CD14-positive monocyte (primary cell): ENCODE results near the gene RAMAC. TPM values are rescaled to one million over a fixed set of nuclear protein-coding genes. Genes with fewer than 3 reads are reported as not detected.

Experiments used
- DNase-seq, 3 donors: peaks; one replicate each; pipeline ENCODE4 v3.0.0-alpha.2; 2011 to 2022
- H2AFZ ChIP-seq: 2 replicates; pipeline ENCODE4 v1.6.0; 2012; ENCODE audit warnings: mild to moderate bottlenecking, low read depth, low read length, inconsistent platforms; ENCODE audit not compliant: insufficient read depth, poor library complexity, severe bottlenecking
- H3K27ac ChIP-seq, 2 donors: 1 replicate in 1 of 2; 2 replicates in 1 of 2; pipeline ENCODE4 v1.5.1; 2012 to 2013; ENCODE audit warnings: low read length in 2 of 2, control low read depth in 1 of 2, inconsistent platforms in 1 of 2, low read depth in 1 of 2, mild to moderate bottlenecking in 1 of 2
- H3K27me3 ChIP-seq, 2 donors: one replicate each; pipeline versions ENCODE4 v1.6.0 to v1.6.1; 2011 to 2013; ENCODE audit warnings: low read length in 2 of 2; ENCODE audit not compliant: control insufficient read depth in 2 of 2, insufficient read depth in 2 of 2
- H3K36me3 ChIP-seq, 2 donors: replicated peaks in 1 of 2; 1 replicate in 1 of 2; 2 replicates in 1 of 2; pipeline versions ENCODE4 v1.5.1 to v1.6.1; 2012 to 2013; ENCODE audit warnings: low read length in 2 of 2, control low read depth in 1 of 2, inconsistent platforms in 1 of 2, mild to moderate bottlenecking in 1 of 2; ENCODE audit not compliant: insufficient read depth in 2 of 2, control insufficient read depth in 1 of 2
- H3K4me1 ChIP-seq, 2 donors: 1 replicate in 1 of 2; 2 replicates in 1 of 2; pipeline versions ENCODE4 v1.5.1 to v1.6.1; 2012 to 2013; ENCODE audit warnings: low read length in 2 of 2, control low read depth in 1 of 2, inconsistent platforms in 1 of 2, mild to moderate bottlenecking in 1 of 2, moderate library complexity in 1 of 2; ENCODE audit not compliant: insufficient read depth in 2 of 2, control insufficient read depth in 1 of 2
- H3K4me2 ChIP-seq: replicated peaks from 2 replicates; pipeline ENCODE3; 2012; ENCODE audit warnings: low read length, moderate library complexity, mild to moderate bottlenecking; ENCODE audit not compliant: poor library complexity, severe bottlenecking; ENCODE audit errors: extremely low read depth
- H3K4me3 ChIP-seq, 3 experiments: fragments of 200-600 bp in 1 of 3; sonication (generic) in 1 of 3; replicated peaks in 1 of 3; 1 replicate in 2 of 3; 2 replicates in 1 of 3; pipeline ENCODE4 v1.5.1; 2011 to 2013; ENCODE audit warnings: low read length in 3 of 3, mild to moderate bottlenecking in 3 of 3, control low read depth in 2 of 3, low read depth in 2 of 3, inconsistent platforms in 1 of 3, moderate library complexity in 1 of 3
- H3K79me2 ChIP-seq: 2 replicates; pipeline ENCODE4 v1.6.0; 2012; ENCODE audit warnings: mild to moderate bottlenecking, control low read depth, inconsistent platforms, low read length, moderate library complexity; ENCODE audit not compliant: insufficient read depth
- H3K9ac ChIP-seq: 2 replicates; pipeline ENCODE4 v1.6.0; 2017; ENCODE audit warnings: low read length, mild to moderate bottlenecking; ENCODE audit not compliant: insufficient read depth, poor library complexity, severe bottlenecking
- H3K9me3 ChIP-seq, 2 donors: replicated peaks in 1 of 2; 1 replicate in 1 of 2; 2 replicates in 1 of 2; pipeline versions ENCODE4 v1.5.1 to v1.6.1; 2012 to 2013; ENCODE audit warnings: low read length in 2 of 2, control low read depth in 1 of 2; ENCODE audit not compliant: control insufficient read depth in 1 of 2, insufficient read depth in 1 of 2
- H4K20me1 ChIP-seq: 2 replicates; pipeline ENCODE4 v1.6.0; 2012; ENCODE audit warnings: mild to moderate bottlenecking, low read length, control low read depth, moderate library complexity; ENCODE audit not compliant: insufficient read depth
- H3K27ac Mint-ChIP-seq, 7 donors: one replicate each; pipeline ENCODE4 v1.8.0; 2020; ENCODE audit warnings: mild to moderate bottlenecking in 7 of 7, mixed read lengths in 7 of 7, moderate library complexity in 6 of 7, inconsistent platforms in 2 of 7
- H3K27me3 Mint-ChIP-seq, 3 donors: one replicate each; pipeline ENCODE4 v1.8.0; 2021 to 2022; ENCODE audit warnings: low read depth in 3 of 3, mild to moderate bottlenecking in 3 of 3, mixed read lengths in 3 of 3, moderate library complexity in 3 of 3, inconsistent platforms in 1 of 3
- H3K36me3 Mint-ChIP-seq, 2 donors: one replicate each; pipeline ENCODE4 v1.8.0; 2020; ENCODE audit warnings: mixed read lengths in 2 of 2, inconsistent platforms in 1 of 2, mild to moderate bottlenecking in 1 of 2
- H3K4me1 Mint-ChIP-seq: one replicate; pipeline ENCODE4 v1.8.0; 2020; ENCODE audit warnings: mild to moderate bottlenecking, mixed read lengths
- H3K4me3 Mint-ChIP-seq, 2 donors: one replicate each; pipeline ENCODE4 v1.8.0; 2020; ENCODE audit warnings: mild to moderate bottlenecking in 2 of 2, mixed read lengths in 2 of 2, moderate library complexity in 1 of 2
- H3K9me3 Mint-ChIP-seq, 7 donors: one replicate each; pipeline ENCODE4 v1.8.0; 2020 to 2022; ENCODE audit warnings: mixed read lengths in 7 of 7, mild to moderate bottlenecking in 6 of 7, moderate library complexity in 6 of 7, inconsistent platforms in 2 of 7
- CTCF ChIP-seq: fragments of 200-600 bp; IDR thresholded peaks from one replicate; pipeline ENCODE4 v1.8.0; 2022; ENCODE audit warnings: antibody characterized with exemption, mild to moderate bottlenecking
- WGBS: methylation state at CpG from one replicate; pipeline ENCODE4 v1.1.5; 2013; ENCODE audit warnings: missing lambda C conversion rate; ENCODE audit not compliant: insufficient coverage; 5-methylcytosine and 5-hydroxymethylcytosine counted together
- intact Hi-C, 2 donors: fragments of 100-400 bp; cut with micrococcal nuclease; formaldehyde crosslinking; loops; one replicate each; pipeline versions ENCODE4 v1.15.0 to v1.15.1; 2023
- polyA plus RNA-seq, 3 donors: library from polyadenylated mRNA; depleted of rRNA in 1 of 3; unstranded in 2 of 3; stranded (reverse) in 1 of 3; fragments of 300-500 nt in 2 of 3; fragments of >200 nt in 1 of 3; fragmentation: Illumina TruSeq in 2 of 3; gene quantifications; 1 replicate in 2 of 3; 2 replicates in 1 of 3; pipeline ENCODE4 v1.2.3, GENCODE V29; 2012 to 2021

RAMAC gene
- polyA plus RNA-seq, 3 donors: 6.1 to 39.9 (median 27.7) TPM

GRCh38 chr15:82958638-82959037, 27.4 kb upstream of the RAMAC start:
- peaks cover 5 to 13% of the 10 kb centered on the region in 2 donors for H3K4me1 ChIP-seq
- no peaks in the 10 kb centered on the region for H3K27me3 ChIP-seq
- Mint-ChIP-seq H3K27me3 (peaks cover 1 to 12% (median 4%) of the 10 kb centered on the region in 3 donors), H3K36me3 (peaks cover 5 to 6% of the 10 kb centered on the region in 2 donors), H3K9me3 (peaks cover 0 to 2% (median 0%) of the 10 kb centered on the region in 7 donors), H3K4me1 (peaks cover 18% of the 10 kb centered on the region), H3K27ac (no peak overlapping the region), H3K4me3 (no peak overlapping the region)
- no peak overlapping the region for H3K4me3 ChIP-seq
- TF ChIP-seq CTCF: no peak
- H3K9ac ChIP-seq: no peak overlapping the region
- WGBS: no CpG with 5 or more reads among the region's 1 CpG
- no peak for DNase-seq
- no peaks in the 10 kb centered on the region for H3K36me3 ChIP-seq
- no peaks in the 10 kb centered on the region for H3K9me3 ChIP-seq
- no peak overlapping the region for H3K4me2 ChIP-seq
- no peaks in the 10 kb centered on the region for H3K79me2 ChIP-seq
- no peak overlapping the region for H3K27ac ChIP-seq
- no peak overlapping the region for H2AFZ ChIP-seq
- no peaks in the 10 kb centered on the region for H4K20me1 ChIP-seq
- intact Hi-C loops: no loop called here

- no peaks in the 10 kb centered on the region for H3K36me3 ChIP-seq
- TF ChIP-seq CTCF: no peak
- H3K79me2 ChIP-seq: no peaks in the 10 kb centered on the region
- H3K27ac ChIP-seq: no peak overlapping the region
- WGBS: 100% methylated on average over 3 of the region's 5 CpGs
- peaks cover 5 to 6% of the 10 kb centered on the region in 2 donors for H3K36me3 Mint-ChIP-seq
- H3K27ac Mint-ChIP-seq: no peak overlapping the region
- peaks cover 5 to 13% of the 10 kb centered on the region in 2 donors for H3K4me1 ChIP-seq
- intact Hi-C loops: no loop called here
- no peak overlapping the region for H3K4me2 ChIP-seq
- H4K20me1 ChIP-seq: no peaks in the 10 kb centered on the region
- no peak overlapping the region for H3K4me3 Mint-ChIP-seq
- H3K27me3 ChIP-seq: no peaks in the 10 kb centered on the region
- H2AFZ ChIP-seq: no peak overlapping the region
- DNase-seq: no peak
- H3K9me3 Mint-ChIP-seq: peaks cover 0 to 2% (median 0%) of the 10 kb centered on the region in 7 donors
- no peak overlapping the region for H3K9ac ChIP-seq
- H3K9me3 ChIP-seq: no peaks in the 10 kb centered on the region
- peaks cover 18% of the 10 kb centered on the region for H3K4me1 Mint-ChIP-seq
- H3K27me3 Mint-ChIP-seq: peaks cover 1 to 9% (median 4%) of the 10 kb centered on the region in 3 donors
- H3K4me3 ChIP-seq: no peak overlapping the region
Measured at GRCh38 chr15:82959423-82959822, 26.6 kb upstream of the RAMAC start.
